Epithelial cell of proximal tubule (primary cell): Measurements from ENCODE around the gene ZNF142. TPM values are rescaled to one million over a fixed set of nuclear protein-coding genes. Genes with fewer than 3 reads are reported as not detected.

ENCODE experiments used
- DNase-seq: peaks from one replicate; pipeline ENCODE4 v3.0.0-alpha.2; 2011; ENCODE audit warnings: low read depth
- H3K4me3 ChIP-seq: 2 replicates; pipeline ENCODE4 v1.5.1; 2011; ENCODE audit warnings: low read depth, mild to moderate bottlenecking, low read length
- CTCF ChIP-seq: conservative IDR thresholded peaks from 2 replicates; pipeline ENCODE4 v1.5.1; 2012; ENCODE audit warnings: low read depth, mild to moderate bottlenecking, low read length
- total RNA-seq: library from RNA; depleted of rRNA; stranded (reverse); fragments of >200 nt; gene quantifications from 2 replicates; pipeline ENCODE4 v1.2.3, GENCODE V29; 2015

Gene ZNF142
- total RNA-seq, 1 donor from 2014 or later = 16.0 TPM

- no peak for DNase-seq
- TF ChIP-seq CTCF = no peak
- H3K4me3 ChIP-seq = no peak overlapping the region
Measured at GRCh38 chr2:218638372-218638771, 21.1 kb downstream of the ZNF142 start.

GRCh38 chr2:218635719-218636118, 23.7 kb downstream of the ZNF142 start:
- no peak for TF ChIP-seq CTCF
- H3K4me3 ChIP-seq = no peak overlapping the region
- no peak for DNase-seq

GRCh38 chr2:218631837-218632236, 27.6 kb downstream of the ZNF142 start:
- no peak for TF ChIP-seq CTCF

GRCh38 chr2:218627939-218628338, 31.5 kb downstream of the ZNF142 start:
- TF ChIP-seq CTCF = no peak
- no peak overlapping the region for H3K4me3 ChIP-seq
- DNase-seq = no peak

More at GRCh38 chr2:218631837-218632236, 27.6 kb downstream of the ZNF142 start:
- no peak overlapping the region for H3K4me3 ChIP-seq
- DNase-seq = no peak

GRCh38 chr2:218626369-218626768, 33.1 kb downstream of the ZNF142 start:
- TF ChIP-seq CTCF = no peak
- H3K4me3 ChIP-seq = no peak overlapping the region
- DNase-seq = no peak

GRCh38 chr2:218623366-218623705, 36.1 kb downstream of the ZNF142 start:
- DNase-seq = no peak
- no peak overlapping the region for H3K4me3 ChIP-seq
- no peak for TF ChIP-seq CTCF

GRCh38 chr2:218622606-218623365, 36.6 kb downstream of the ZNF142 start:
- no peak overlapping the region for H3K4me3 ChIP-seq
- no peak for DNase-seq
- no peak for TF ChIP-seq CTCF
